H1 (cell line): ENCODE data around the gene SH3D19. TPM values are rescaled to one million over a fixed set of nuclear protein-coding genes. Genes with fewer than 3 reads are reported as not detected.

Experiments
- CTCF ChIA-PET: fragments of 300-600 bp; sonication (Branson Sonifier 250); formaldehyde crosslinking; loops from one replicate; lab custom pipeline; 2021; ENCODE audit not compliant: partially characterized antibody; lab: Charles Lee
- POLR2A ChIA-PET: fragments of 300-600 bp; sonication (Branson Sonifier 250); formaldehyde crosslinking; loops from one replicate; lab custom pipeline; 2021; ENCODE audit warnings: inconsistent platforms; ENCODE audit not compliant: partially characterized antibody; lab: Charles Lee
- DNase-seq, 2 experiments: peaks; one replicate each; pipeline versions ENCODE4 v3.0.0 to v3.0.0-alpha.2; 2010 to 2022; ENCODE audit warnings: low spot score in 2 of 2, low read depth in 1 of 2, mixed read lengths in 1 of 2
- FAIRE-seq: peaks from 2 replicates; lab custom pipeline; 2011; peaks lifted over from hg19 to GRCh38; lab: Jason Lieb, UNC
- H2AFZ ChIP-seq: 2 replicates; pipeline ENCODE4 v1.8.1; 2012; ENCODE audit warnings: low read length, inconsistent platforms
- H2AK5ac ChIP-seq: 2 replicates; pipeline ENCODE4 v1.6.1; 2013; ENCODE audit warnings: low read depth, low read length
- H2BK120ac ChIP-seq: replicated peaks from 2 replicates; pipeline ENCODE3; 2013; ENCODE audit warnings: low read depth, low read length, inconsistent platforms
- H2BK12ac ChIP-seq: 2 replicates; pipeline ENCODE4 v1.6.1; 2013; ENCODE audit warnings: low read depth, low read length
- H2BK15ac ChIP-seq: 2 replicates; pipeline ENCODE4 v1.6.1; 2013; ENCODE audit warnings: low read length
- H2BK20ac ChIP-seq: 2 replicates; pipeline ENCODE4 v1.6.1; 2013; ENCODE audit warnings: low read length
- H2BK5ac ChIP-seq: 2 replicates; pipeline ENCODE4 v1.6.1; 2013; ENCODE audit warnings: low read depth, low read length
- H3K14ac ChIP-seq: 2 replicates; pipeline ENCODE4 v1.6.1; 2013; ENCODE audit warnings: inconsistent platforms; ENCODE audit not compliant: insufficient read length
- H3K18ac ChIP-seq: 2 replicates; pipeline ENCODE4 v1.6.1; 2013; ENCODE audit warnings: low read length; ENCODE audit errors: extremely low read depth
- H3K23ac ChIP-seq: 2 replicates; pipeline ENCODE4 v1.6.1; 2013; ENCODE audit warnings: inconsistent platforms; ENCODE audit not compliant: insufficient read length
- H3K23me2 ChIP-seq: 2 replicates; pipeline ENCODE4 v1.6.1; 2013; ENCODE audit warnings: low read depth, low read length
- H3K27ac ChIP-seq: 2 replicates; pipeline ENCODE4 v1.6.1; 2011; ENCODE audit warnings: low read depth, low read length, inconsistent platforms
- H3K27me3 ChIP-seq, 4 experiments: replicated peaks in 1 of 4; 1 replicate in 1 of 4; 2 replicates in 3 of 4; pipeline versions ENCODE4 v1.6.1 to v1.8.1; 2011 to 2013; ENCODE audit warnings: low read length in 3 of 4, mild to moderate bottlenecking in 3 of 4, inconsistent platforms in 2 of 4, mixed read lengths in 2 of 4, moderate library complexity in 1 of 4; ENCODE audit not compliant: control insufficient read depth in 3 of 4, insufficient read depth in 3 of 4; ENCODE audit errors: extremely low read depth in 1 of 4
- H3K36me3 ChIP-seq, 4 experiments: 2 replicates each; pipeline versions ENCODE4 v1.6.1 to v1.8.1; 2011 to 2013; ENCODE audit warnings: mild to moderate bottlenecking in 4 of 4, low read length in 3 of 4, moderate library complexity in 2 of 4, control low read depth in 1 of 4, inconsistent platforms in 1 of 4; ENCODE audit not compliant: insufficient read depth in 4 of 4, control insufficient read depth in 2 of 4
- H3K4ac ChIP-seq: replicated peaks from 2 replicates; pipeline ENCODE3; 2013; ENCODE audit warnings: low read length, low read depth, mixed read lengths, inconsistent platforms; ENCODE audit not compliant: insufficient read length
- H3K4me1 ChIP-seq, 4 experiments: replicated peaks in 1 of 4; 1 replicate in 1 of 4; 2 replicates in 3 of 4; pipeline versions ENCODE4 v1.6.1 to v1.8.1; 2011 to 2013; ENCODE audit warnings: low read length in 3 of 4, inconsistent platforms in 2 of 4, mixed read lengths in 1 of 4; ENCODE audit not compliant: insufficient read depth in 4 of 4, control insufficient read depth in 3 of 4
- H3K4me2 ChIP-seq, 2 experiments: 2 replicates each; pipeline versions ENCODE4 v1.6.1 to v1.8.1; 2011 to 2013; ENCODE audit warnings: low read depth in 2 of 2, low read length in 2 of 2, control low read depth in 1 of 2, inconsistent platforms in 1 of 2, mild to moderate bottlenecking in 1 of 2; ENCODE audit not compliant: insufficient read depth in 1 of 2
- H3K4me3 ChIP-seq, 4 experiments: fragments of 200-600, 300-600 bp in 1 of 4; sonication (generic), shearing (Covaris generic), sonication (Bioruptor Twin) in 1 of 4; 2 replicates each; pipeline versions ENCODE4 v1.5.1 to v1.8.1; 2011 to 2016; ENCODE audit warnings: low read length in 4 of 4, low read depth in 3 of 4, control low read depth in 2 of 4, inconsistent platforms in 2 of 4, mild to moderate bottlenecking in 2 of 4, mixed read lengths in 1 of 4, moderate library complexity in 1 of 4; ENCODE audit not compliant: insufficient read depth in 2 of 4; ENCODE audit errors: extremely low read depth in 1 of 4
- H3K56ac ChIP-seq: replicated peaks from 2 replicates; pipeline ENCODE3; 2013; ENCODE audit warnings: low read depth, mild to moderate bottlenecking, mixed read lengths, low read length, inconsistent platforms; ENCODE audit not compliant: insufficient read length
- H3K79me1 ChIP-seq: 2 replicates; pipeline ENCODE4 v1.6.1; 2013; ENCODE audit warnings: low read depth, low read length, control low read depth
- H3K79me2 ChIP-seq, 2 experiments: 2 replicates each; pipeline versions ENCODE4 v1.6.1 to v1.8.1; 2012 to 2013; ENCODE audit warnings: low read length in 2 of 2, mild to moderate bottlenecking in 2 of 2, inconsistent platforms in 1 of 2; ENCODE audit not compliant: insufficient read depth in 2 of 2, control insufficient read depth in 1 of 2
- H3K9ac ChIP-seq, 4 experiments: replicated peaks in 1 of 4; 1 replicate in 1 of 4; 2 replicates in 3 of 4; pipeline versions ENCODE4 v1.6.1 to v1.8.1; 2011 to 2013; ENCODE audit warnings: low read depth in 3 of 4, low read length in 3 of 4, control low read depth in 2 of 4, mild to moderate bottlenecking in 2 of 4, moderate library complexity in 2 of 4, inconsistent platforms in 1 of 4; ENCODE audit errors: extremely low read depth in 1 of 4
- H3K9me3 ChIP-seq, 2 experiments: 2 replicates each; pipeline versions ENCODE4 v1.6.1 to v1.8.1; 2012 to 2013; ENCODE audit warnings: mild to moderate bottlenecking in 2 of 2, moderate library complexity in 2 of 2, control low read depth in 1 of 2, inconsistent platforms in 1 of 2, low read depth in 1 of 2, low read length in 1 of 2, mixed read lengths in 1 of 2; ENCODE audit not compliant: insufficient read depth in 2 of 2
- H4K20me1 ChIP-seq, 2 experiments: replicated peaks in 1 of 2; 2 replicates each; pipeline versions ENCODE3 to v1.8.1; 2011 to 2013; ENCODE audit warnings: inconsistent platforms in 2 of 2, low read length in 2 of 2, mild to moderate bottlenecking in 1 of 2; ENCODE audit not compliant: insufficient read depth in 2 of 2, control insufficient read depth in 1 of 2
- H4K5ac ChIP-seq: 2 replicates; pipeline ENCODE4 v1.6.1; 2013; ENCODE audit warnings: low read length, low read depth, mixed read lengths, inconsistent platforms; ENCODE audit not compliant: insufficient read length
- H4K8ac ChIP-seq: 2 replicates; pipeline ENCODE4 v1.8.0; 2013; ENCODE audit warnings: mild to moderate bottlenecking, moderate library complexity, low read length, inconsistent platforms; ENCODE audit not compliant: insufficient read depth; ENCODE audit errors: extremely low read depth
- H4K91ac ChIP-seq: replicated peaks from 2 replicates; pipeline ENCODE3; 2013; ENCODE audit warnings: low read length, mixed read lengths, inconsistent platforms; ENCODE audit not compliant: insufficient read length
- CBX5 ChIP-seq: fragments of 300-800, 300-1000 bp; sonication (generic); IDR thresholded peaks from 2 replicates; pipeline ENCODE4 v1.7.1; 2016; ENCODE audit warnings: antibody characterized with exemption, low read length, low read depth
- CTBP2 ChIP-seq: IDR thresholded peaks from 2 replicates; pipeline ENCODE4 v1.7.0; 2011; ENCODE audit warnings: borderline replicate concordance, mild to moderate bottlenecking, moderate library complexity, mixed read lengths, low read length; ENCODE audit not compliant: insufficient read depth, insufficient read length
- JUND ChIP-seq: IDR thresholded peaks from 2 replicates; pipeline ENCODE4 v1.6.1; 2011; ENCODE audit warnings: mild to moderate bottlenecking, improper control_type of control experiment, low read length
- NANOG ChIP-seq: IDR thresholded peaks from 2 replicates; pipeline ENCODE4 v1.6.1; 2011; ENCODE audit warnings: low read length, low read depth, mild to moderate bottlenecking, inconsistent platforms; ENCODE audit not compliant: insufficient read depth, poor library complexity, severe bottlenecking
- POU5F1 ChIP-seq: IDR thresholded peaks from 2 replicates; pipeline ENCODE4 v1.6.1; 2011; ENCODE audit warnings: low read depth, mild to moderate bottlenecking, low read length, moderate library complexity
- SUZ12 ChIP-seq: fragments of 200-600 bp; sonication (generic); IDR thresholded peaks from 2 replicates; pipeline ENCODE4 v1.6.1; 2012; ENCODE audit warnings: mild to moderate bottlenecking, inconsistent platforms, low read length, moderate library complexity, mixed read lengths
- WGBS, 2 experiments: shearing (Covaris generic) in 1 of 2; methylation state at CpG; one replicate each; pipeline versions ENCODE4 v1.1.6 to v1.1.7; 2013 to 2015; ENCODE audit warnings: low lambda C conversion rate in 2 of 2, mixed read lengths in 2 of 2, inconsistent platforms in 1 of 2, low coverage in 1 of 2, missing lambda C conversion rate in 1 of 2; ENCODE audit not compliant: insufficient replicate concordance in 2 of 2, insufficient coverage in 1 of 2, insufficient read length in 1 of 2; ENCODE audit errors: extremely low coverage in 1 of 2, missing lambda C conversion rate in 1 of 2; 5-methylcytosine and 5-hydroxymethylcytosine counted together
- polyA plus RNA-seq, 7 experiments: library from polyadenylated mRNA; depleted of rRNA in 3 of 7; stranded (reverse) in 5 of 7; unstranded in 2 of 7; fragments of >200 nt in 5 of 7; fragments of 200-250 nt in 2 of 7; gene quantifications; 1 replicate in 5 of 7; 2 replicates in 1 of 7; 4 replicates in 1 of 7; pipeline versions ENCODE4 v1.2.1 to v1.2.3, GENCODE V29; 2011 to 2013; ENCODE audit warnings: missing spikeins in 2 of 7, mixed read lengths in 2 of 7
- total RNA-seq: library from RNA; stranded (reverse); fragmentation: NEBNext Ultra II Directional; extraction: Animal tissue kit (Norgen Biotek cat#: 25700); gene quantifications from 2 replicates; pipeline ENCODE4 v1.2.1, GENCODE V29; 2021

Gene SH3D19
- total and polyA plus RNA-seq, 2 of the 8 experiments (the other 6 are each of a cell fraction or from before 2014, with no cell fraction given), result 11.7 to 51.3 TPM

DNA sequence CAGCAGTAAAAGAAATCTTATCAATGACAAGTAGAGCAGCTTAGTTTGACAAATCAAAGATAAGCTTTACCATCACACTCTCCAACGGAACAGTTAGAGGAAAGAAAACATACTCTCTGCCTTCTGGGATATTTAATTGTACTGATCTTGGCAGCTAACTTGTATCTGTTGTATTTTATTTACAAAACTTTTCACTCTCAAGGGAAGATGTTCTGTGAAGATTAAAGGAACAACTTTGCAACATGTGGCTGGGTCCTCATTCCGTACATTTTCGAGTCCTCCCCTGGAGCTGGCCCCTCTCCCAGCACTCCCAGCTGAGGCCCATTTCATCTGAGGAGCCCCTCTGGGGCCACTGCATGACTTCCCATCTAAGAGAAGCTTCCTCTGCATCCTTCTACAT is 151.5 kb downstream of the SH3D19 start:
- H2BK120ac ChIP-seq, result no peak overlapping the region
- H3K79me2 ChIP-seq, result no peaks in the 10 kb centered on the region
- no peak overlapping the region for H3K4me2 ChIP-seq
- H4K8ac ChIP-seq, result no peak overlapping the region
- H2BK20ac ChIP-seq, result no peak overlapping the region
- ChIA-PET CTCF (interaction anchor here (1.1 to 1.2 kb wide), 2 partner anchors 14 kb away, joined by 3 read pairs; no protein-coding TSS in a partner anchor), POLR2A (no interaction called here)
- no peak overlapping the region for H2BK12ac ChIP-seq
- H2BK15ac ChIP-seq, result no peak overlapping the region
- no peak overlapping the region for H3K27ac ChIP-seq
- peaks cover 0 to 3% (median 3%) of the 10 kb centered on the region in 4 experiments; a peak in 4 of 7 replicates for H3K4me1 ChIP-seq
- no peaks in the 10 kb centered on the region for H3K9me3 ChIP-seq
- H3K36me3 ChIP-seq, result peaks cover 0 to 25% (median 16%) of the 10 kb centered on the region in 4 experiments; a peak in 6 of 8 replicates
- H3K4ac ChIP-seq, result no peak overlapping the region
- H3K18ac ChIP-seq, result no peak overlapping the region
- no peak overlapping the region for H2BK5ac ChIP-seq
- H3K56ac ChIP-seq, result no peak overlapping the region
- no peak overlapping the region for H4K5ac ChIP-seq
- H3K27me3 ChIP-seq, result no peaks in the 10 kb centered on the region
- TF ChIP-seq CTBP2 (no peak), NANOG (no peak), POU5F1 (no peak), JUND (no peak), SUZ12 (no peak), CBX5 (no peak)
- no peaks in the 10 kb centered on the region for H3K79me1 ChIP-seq
- no peak overlapping the region for H2AK5ac ChIP-seq
- no peak overlapping the region for H3K23ac ChIP-seq
- H3K4me3 ChIP-seq, result no peak overlapping the region
- no peak overlapping the region for H4K91ac ChIP-seq
- H3K14ac ChIP-seq, result no peak overlapping the region
- no peak overlapping the region for H3K9ac ChIP-seq
- DNase-seq (no peak), FAIRE-seq (no peak)
- no peak overlapping the region for H2AFZ ChIP-seq
- WGBS, 2 experiments, result 63% methylated on average over 3 of the region's 3 CpGs; no CpG with 5 or more reads in 1 of the 2 experiments
- H4K20me1 ChIP-seq, result no peaks in the 10 kb centered on the region
- H3K23me2 ChIP-seq, result no peaks in the 10 kb centered on the region
